ENCODE measurements around the gene APOA4. TPM values are rescaled to one million over a fixed set of nuclear protein-coding genes. Genes with fewer than 3 reads are reported as not detected.

Gene APOA4
- total and polyA plus RNA-seq, 2 of the 13 experiments (the other 11 are each of a cell fraction or from before 2014, with no cell fraction given) = 3.8 to 7.2 TPM

- TF ChIP-seq ZC3H13 (CRISPR knock-in tag; IDR thresholded peaks at IDR 0.05) = peak; percentile 65; the same call in 1 of the 2 replicates
- TF ChIP-seq EEA1 (CRISPR knock-in tag; IDR thresholded peaks at IDR 0.05; ENCODE audit: borderline replicate concordance) = no peak
- peak; percentile 52; the same call in 1 of the 2 replicates for TF ChIP-seq NR2F6 (IDR thresholded peaks at IDR 0.05)
- peak; percentile 70 for TF ChIP-seq NR2F6 (CRISPR knock-in tag; IDR thresholded peaks at IDR 0.05)
- TF ChIP-seq IKZF1 (IDR thresholded peaks at IDR 0.05) = no peak
- no peak for TF ChIP-seq ZNF101 (CRISPR knock-in tag; IDR thresholded peaks at IDR 0.05; ENCODE audit: borderline replicate concordance, low read depth)
- TF ChIP-seq, protein P1, sequence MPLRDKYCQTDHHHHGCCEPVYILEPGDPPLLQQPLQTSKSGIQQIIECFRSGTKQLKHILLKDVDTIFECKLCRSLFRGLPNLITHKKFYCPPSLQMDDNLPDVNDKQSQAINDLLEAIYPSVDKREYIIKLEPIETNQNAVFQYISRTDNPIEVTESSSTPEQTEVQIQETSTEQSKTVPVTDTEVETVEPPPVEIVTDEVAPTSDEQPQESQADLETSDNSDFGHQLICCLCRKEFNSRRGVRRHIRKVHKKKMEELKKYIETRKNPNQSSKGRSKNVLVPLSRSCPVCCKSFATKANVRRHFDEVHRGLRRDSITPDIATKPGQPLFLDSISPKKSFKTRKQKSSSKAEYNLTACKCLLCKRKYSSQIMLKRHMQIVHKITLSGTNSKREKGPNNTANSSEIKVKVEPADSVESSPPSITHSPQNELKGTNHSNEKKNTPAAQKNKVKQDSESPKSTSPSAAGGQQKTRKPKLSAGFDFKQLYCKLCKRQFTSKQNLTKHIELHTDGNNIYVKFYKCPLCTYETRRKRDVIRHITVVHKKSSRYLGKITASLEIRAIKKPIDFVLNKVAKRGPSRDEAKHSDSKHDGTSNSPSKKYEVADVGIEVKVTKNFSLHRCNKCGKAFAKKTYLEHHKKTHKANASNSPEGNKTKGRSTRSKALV (CRISPR knock-in tag; IDR thresholded peaks at IDR 0.05) = no peak
- peak; percentile 67 for TF ChIP-seq ZFX (CRISPR knock-in tag; IDR thresholded peaks at IDR 0.05; ENCODE audit: low read depth)
- no peak for TF ChIP-seq BRF2 (CRISPR knock-in tag; IDR thresholded peaks at IDR 0.05)
- peak; percentile 75; the same call in 1 of the 2 replicates for TF ChIP-seq SNAPC2 (CRISPR knock-in tag; IDR thresholded peaks at IDR 0.05)
- 0 out of 2 replicates have a peak, but pooled peaks have one; percentile 9 for TF ChIP-seq ZNF280D (CRISPR knock-in tag; IDR thresholded peaks at IDR 0.05)
- TF ChIP-seq ZNF12 (CRISPR knock-in tag; IDR thresholded peaks at IDR 0.05) = no peak
- TF ChIP-seq GLI4 (CRISPR knock-in tag; IDR thresholded peaks at IDR 0.05; ENCODE audit: borderline replicate concordance) = no peak
- no peak for TF ChIP-seq NR2F2 (IDR thresholded peaks at IDR 0.05; ENCODE audit: borderline replicate concordance, low read depth)
- TF ChIP-seq ETV6 (CRISPR knock-in tag; conservative IDR thresholded peaks at IDR 0.05) = no peak
- TF ChIP-seq ATRX (CRISPR knock-in tag; IDR thresholded peaks at IDR 0.05; ENCODE audit: borderline replicate concordance) = no peak
- TF ChIP-seq ZNF143 (CRISPR knock-in tag; IDR thresholded peaks at IDR 0.05) = no peak
- no peak for TF ChIP-seq PLRG1 (conservative IDR thresholded peaks at IDR 0.05)
- TF ChIP-seq BCL6 (CRISPR knock-in tag; IDR thresholded peaks at IDR 0.05) = peak; percentile 18; the same call in 1 of the 2 replicates
- TF ChIP-seq ELK4 (CRISPR knock-in tag; IDR thresholded peaks at IDR 0.05; ENCODE audit: borderline replicate concordance) = no peak
- peak; percentile 78; the same call in 1 of the 2 replicates for TF ChIP-seq ZNF264 (CRISPR knock-in tag; IDR thresholded peaks at IDR 0.05)
- TF ChIP-seq ZNF75D (CRISPR knock-in tag; IDR thresholded peaks at IDR 0.05; ENCODE audit: borderline replicate concordance) = no peak
- no peak for TF ChIP-seq PHF20 (CRISPR knock-in tag; IDR thresholded peaks at IDR 0.05)
- TF ChIP-seq ZNF451 (CRISPR knock-in tag; IDR thresholded peaks at IDR 0.05) = peak; percentile 57; the same call in 1 of the 2 replicates
- no peak for TF ChIP-seq CCAR2 (optimal IDR thresholded peaks at IDR 0.05; ENCODE audit: low read depth, low read length)
These were observed 31.9 kb downstream of the APOA4 start (continued) for GRCh38 chr11:116791002-116791812.

Measured in HepG2 (cell line).